SK-N-SH (cell line): Measurements from ENCODE around the gene ZEB2. TPM values are rescaled to one million over a fixed set of nuclear protein-coding genes. Genes with fewer than 3 reads are reported as not detected.

ENCODE experiments used
- CTCF ChIA-PET: fragments of 300-600, 350-600 bp; formaldehyde crosslinking; extraction: SDS; loops from one replicate; lab custom pipeline; 2021; lab: Yijun Ruan, JAX
- POLR2A ChIA-PET: fragments of 350-600 bp; sonication (Branson Sonifier 250); formaldehyde crosslinking; extraction: SDS; loops from one replicate; lab custom pipeline; 2020; ENCODE audit warnings: antibody characterized with exemption, inconsistent platforms; lab: Yijun Ruan, JAX
- DNase-seq: peaks from one replicate; pipeline ENCODE4 v3.0.0; 2012
- H2AFZ ChIP-seq: fragments of 200-600 bp; sonication (generic); 2 replicates; pipeline ENCODE4 v1.8.1; 2016; ENCODE audit warnings: antibody characterized with exemption, mild to moderate bottlenecking, low read depth
- H3F3A ChIP-seq: fragments of 200-600 bp; sonication (generic); replicated peaks from 2 replicates; pipeline ENCODE3; 2016; ENCODE audit warnings: antibody characterized with exemption, mild to moderate bottlenecking; ENCODE audit not compliant: insufficient read depth
- H3K27ac ChIP-seq, 2 experiments: fragments of 200-500 bp in 1 of 2; fragments of 200-600 bp in 1 of 2; sonication (Bioruptor generic) in 1 of 2; sonication (generic), shearing (Covaris generic) in 1 of 2; 2 replicates each; pipeline versions ENCODE4 v1.5.1 to v1.6.1; 2014 to 2016; ENCODE audit warnings: low read depth in 2 of 2, inconsistent platforms in 1 of 2, low read length in 1 of 2, mild to moderate bottlenecking in 1 of 2, mixed read lengths in 1 of 2
- H3K27me3 ChIP-seq: fragments of 200-600 bp; sonication (generic), shearing (Covaris generic); 2 replicates; pipeline ENCODE4 v1.6.1; 2016; ENCODE audit warnings: mixed run types; ENCODE audit not compliant: insufficient read depth
- H3K36me3 ChIP-seq, 2 experiments: fragments of 200-500 bp in 1 of 2; fragments of 200-600 bp in 1 of 2; sonication (Bioruptor generic) in 1 of 2; sonication (generic) in 1 of 2; replicated peaks in 1 of 2; 2 replicates each; pipeline versions ENCODE3 to v1.5.1; 2014 to 2016; ENCODE audit warnings: low read length in 1 of 2, mild to moderate bottlenecking in 1 of 2; ENCODE audit not compliant: insufficient read depth in 2 of 2, control insufficient read depth in 1 of 2
- H3K4me1 ChIP-seq, 2 experiments: fragments of 200-500 bp in 1 of 2; fragments of 200-600 bp in 1 of 2; sonication (Bioruptor generic) in 1 of 2; sonication (generic), shearing (Covaris generic) in 1 of 2; 2 replicates each; pipeline versions ENCODE4 v1.5.1 to v1.6.1; 2014 to 2016; ENCODE audit warnings: low read depth in 1 of 2, low read length in 1 of 2, mixed run types in 1 of 2; ENCODE audit not compliant: insufficient read depth in 2 of 2, control insufficient read depth in 1 of 2
- H3K4me2 ChIP-seq: fragments of 200-600 bp; sonication (generic), shearing (Covaris generic); 2 replicates; pipeline ENCODE4 v1.6.1; 2017; ENCODE audit warnings: mixed run types
- H3K4me3 ChIP-seq, 2 experiments: fragments of 200-500 bp in 1 of 2; fragments of 200-600 bp in 1 of 2; sonication (Bioruptor generic) in 1 of 2; sonication (generic), shearing (Covaris generic) in 1 of 2; 2 replicates each; pipeline versions ENCODE4 v1.5.1 to v1.8.1; 2014 to 2016; ENCODE audit warnings: low read depth in 2 of 2, inconsistent platforms in 1 of 2, low read length in 1 of 2, mild to moderate bottlenecking in 1 of 2, mixed read lengths in 1 of 2, moderate library complexity in 1 of 2
- H3K79me2 ChIP-seq: fragments of 200-600 bp; sonication (generic); 2 replicates; pipeline ENCODE4 v1.8.1; 2017; ENCODE audit warnings: mild to moderate bottlenecking; ENCODE audit not compliant: insufficient read depth
- H3K9ac ChIP-seq: fragments of 200-600 bp; sonication (generic); 2 replicates; pipeline ENCODE4 v1.6.1; 2017; ENCODE audit warnings: mixed run types
- H3K9me2 ChIP-seq: fragments of 200-600 bp; sonication (generic); 2 replicates; pipeline ENCODE4 v1.6.1; 2017; ENCODE audit warnings: mixed run types
- H3K9me3 ChIP-seq: fragments of 200-600 bp; sonication (generic); 2 replicates; pipeline ENCODE4 v1.6.1; 2017; ENCODE audit warnings: mixed run types, mild to moderate bottlenecking, moderate library complexity
- H4K20me1 ChIP-seq: fragments of 200-600 bp; sonication (generic); 2 replicates; pipeline ENCODE4 v1.6.1; 2017; ENCODE audit warnings: mild to moderate bottlenecking, mixed run types; ENCODE audit not compliant: insufficient read depth
- CHD2 ChIP-seq: fragments of 150-350 bp; IDR thresholded peaks from 2 replicates; pipeline ENCODE4 v1.6.1; 2018; ENCODE audit warnings: low read length; ENCODE audit not compliant: partially characterized antibody
- CTCF ChIP-seq: fragments of 200-600 bp; sonication (generic); IDR thresholded peaks from 2 replicates; pipeline ENCODE4 v1.6.1; 2017; ENCODE audit warnings: antibody characterized with exemption, mild to moderate bottlenecking, moderate library complexity
- ELF1 ChIP-seq: IDR thresholded peaks from 2 replicates; pipeline ENCODE4 v1.4.0; 2012
- EP300 ChIP-seq, 2 experiments: IDR thresholded peaks; 2 replicates each; pipeline versions ENCODE4 v1.4.0 to v1.6.1; 2012; ENCODE audit warnings: borderline replicate concordance in 1 of 2, low read depth in 1 of 2, low read length in 1 of 2
- FOSL2 ChIP-seq: IDR thresholded peaks from 2 replicates; pipeline ENCODE4 v1.4.0; 2012; ENCODE audit warnings: low read depth, mild to moderate bottlenecking, moderate library complexity, borderline replicate concordance
- FOXJ3 ChIP-seq: sonication (generic); formaldehyde crosslinking; IDR thresholded peaks from 2 replicates; pipeline ENCODE4 v1.5.1; 2020; ENCODE audit warnings: mild to moderate bottlenecking, missing genetic modification reagents
- FOXM1 ChIP-seq: IDR thresholded peaks from 2 replicates; pipeline ENCODE4 v1.4.0; 2012; ENCODE audit warnings: low read depth, mild to moderate bottlenecking
- GABPA ChIP-seq: IDR thresholded peaks from 2 replicates; pipeline ENCODE4 v1.4.0; 2012; ENCODE audit warnings: low read depth, mild to moderate bottlenecking
- GATA2 ChIP-seq: sonication (generic); formaldehyde crosslinking; IDR thresholded peaks from 2 replicates; pipeline ENCODE4 v1.5.0; 2020; ENCODE audit warnings: mild to moderate bottlenecking, missing genetic modification reagents
- JUND ChIP-seq: IDR thresholded peaks from 2 replicates; pipeline ENCODE4 v1.4.0; 2012
- MAX ChIP-seq: IDR thresholded peaks from 2 replicates; pipeline ENCODE4 v1.4.0; 2012; ENCODE audit warnings: low read depth
- NFIC ChIP-seq: IDR thresholded peaks from 2 replicates; pipeline ENCODE4 v1.4.0; 2012; ENCODE audit warnings: borderline replicate concordance
- NRF1 ChIP-seq: IDR thresholded peaks from 2 replicates; pipeline ENCODE4 v1.6.1; 2012; ENCODE audit warnings: low read depth, mild to moderate bottlenecking, low read length
- PBX3 ChIP-seq: IDR thresholded peaks from 2 replicates; pipeline ENCODE4; 2012
- POLR2AphosphoS5 ChIP-seq: IDR thresholded peaks from 2 replicates; pipeline ENCODE4 v1.6.1; 2012; ENCODE audit warnings: low read depth, low read length
- RAD21 ChIP-seq: IDR thresholded peaks from 2 replicates; pipeline ENCODE4 v1.6.1; 2012; ENCODE audit warnings: mild to moderate bottlenecking, low read length
- RFX5 ChIP-seq: IDR thresholded peaks from 2 replicates; pipeline ENCODE4 v1.6.1; 2012; ENCODE audit warnings: mild to moderate bottlenecking, improper control_type of control experiment, low read length
- SIN3A ChIP-seq: IDR thresholded peaks from 2 replicates; pipeline ENCODE4 v1.6.1; 2012; ENCODE audit warnings: low read depth, mild to moderate bottlenecking, low read length, moderate library complexity, borderline replicate concordance
- SMC3 ChIP-seq: IDR thresholded peaks from 2 replicates; pipeline ENCODE4 v1.6.1; 2012; ENCODE audit warnings: low read depth, low read length, improper control_type of control experiment
- TAF1 ChIP-seq: IDR thresholded peaks from 2 replicates; pipeline ENCODE4 v1.6.1; 2012; ENCODE audit warnings: low read depth, mild to moderate bottlenecking, low read length, moderate library complexity, borderline replicate concordance
- TCF12 ChIP-seq: IDR thresholded peaks from 2 replicates; pipeline ENCODE4 v1.4.0; 2012
- WGBS: methylation state at CpG from one replicate; pipeline ENCODE4 v1.1.6; 2017; ENCODE audit warnings: low lambda C conversion rate; 5-methylcytosine and 5-hydroxymethylcytosine counted together
- polyA plus RNA-seq, 3 experiments: library from polyadenylated mRNA; depleted of rRNA; stranded (reverse); fragments of >200 nt; gene quantifications; 2 replicates each; pipeline ENCODE4 v1.2.3, GENCODE V29; 2012

The ZEB2 gene
- polyA plus RNA-seq, 1 of the 3 experiments (the other 2 are of a cell fraction): 16.3 TPM

GRCh38 chr2:144523596-144524117 lies 3.7 kb upstream of the ZEB2 start:
- H3F3A ChIP-seq: peaks cover 23% of the 10 kb centered on the region
- H3K27ac ChIP-seq: peak overlapping the region; percentile 77 to 87
- peak overlapping the region; percentile 92 for H3K4me2 ChIP-seq
- ChIA-PET POLR2A (interaction anchor here (0.6 to 1.2 kb wide), 4 partner anchors 165 to 1229 kb away, joined by 3 to 5 read pairs (median 4); no protein-coding TSS in a partner anchor), CTCF (interaction anchor here (0.6 to 1.2 kb wide), 4 partner anchors 59 to 798 kb away, joined by 3 read pairs; no protein-coding TSS in a partner anchor)
- peak; percentile 67 for DNase-seq
- peak overlapping the region; percentile 66 for H3K9ac ChIP-seq
- no peaks in the 10 kb centered on the region for H3K27me3 ChIP-seq
- peak overlapping the region; percentile 97 for H2AFZ ChIP-seq
- no peaks in the 10 kb centered on the region for H3K9me3 ChIP-seq
- TF ChIP-seq MAX (no peak), RAD21 (no peak), JUND (no peak), CTCF (no peak), NFIC (no peak), POLR2AphosphoS5 (no peak), GATA2 (no peak), SIN3A (no peak), TCF12 (no peak), EP300 (IDR thresholded peaks at IDR 0.05; ENCODE audit: borderline replicate concordance in 1 of 2, low read depth in 1 of 2, low read length in 1 of 2) (no peak), PBX3 (no peak), FOXM1 (no peak), TAF1 (no peak), FOXJ3 (no peak)
- TF ChIP-seq, all 33 proteins: peak for 0
- H3K36me3 ChIP-seq: no peaks in the 10 kb centered on the region
- H4K20me1 ChIP-seq: no peaks in the 10 kb centered on the region
- WGBS: 0% methylated on average over 15 of the region's 15 CpGs
- no peaks in the 10 kb centered on the region for H3K9me2 ChIP-seq
- peak overlapping the region; percentile 67 to 70 for H3K4me3 ChIP-seq
- H3K4me1 ChIP-seq: peaks cover 15 to 19% of the 10 kb centered on the region in 2 experiments; a peak in 3 of 4 replicates
- peaks cover 11% of the 10 kb centered on the region for H3K79me2 ChIP-seq

- H4K20me1 ChIP-seq: no peaks in the 10 kb centered on the region
- H3K36me3 ChIP-seq: no peaks in the 10 kb centered on the region
- 3% methylated on average over 21 of the region's 21 CpGs for WGBS
- H3K4me1 ChIP-seq: peaks cover 15 to 20% of the 10 kb centered on the region in 2 experiments; a peak in 3 of 4 replicates
- H3K27ac ChIP-seq: peak overlapping the region; percentile 77 to 87
- peak overlapping the region; percentile 66 for H3K9ac ChIP-seq
- peaks cover 17% of the 10 kb centered on the region for H3K79me2 ChIP-seq
- CTCF ChIA-PET: interaction anchor here (0.8 kb wide), 1 partner anchor 99 kb away, joined by 3 read pairs; no protein-coding TSS in a partner anchor
- no peaks in the 10 kb centered on the region for H3K9me2 ChIP-seq
- peak; percentile 63 for DNase-seq
- no peaks in the 10 kb centered on the region for H3K27me3 ChIP-seq
- H3K9me3 ChIP-seq: no peaks in the 10 kb centered on the region
- peak overlapping the region; percentile 92 for H3K4me2 ChIP-seq
- peak overlapping the region; percentile 97 for H2AFZ ChIP-seq
- H3F3A ChIP-seq: peaks cover 23% of the 10 kb centered on the region
- POLR2A ChIA-PET: interaction anchor here (1.2 kb wide), 1 partner anchor 1230 kb away, joined by 3 read pairs; no protein-coding TSS in a partner anchor
- peak overlapping the region; percentile 67 to 70 for H3K4me3 ChIP-seq
- TF ChIP-seq SMC3 (no peak), CTCF (no peak), RFX5 (no peak), GATA2 (peak; percentile 70), TAF1 (0 out of 2 replicates have a peak, but pooled peaks have one; percentile 29), ELF1 (no peak), GABPA (no peak), CHD2 (peak; percentile 56), TCF12 (peak; percentile 38; the same call in 1 of the 2 replicates), NRF1 (no peak), PBX3 (no peak), FOSL2 (no peak)
Measured at GRCh38 chr2:144522897-144523595, 3.1 kb upstream of the ZEB2 start.
